Adrenal gland (tissue), 5 donors: Measurements from ENCODE around the gene COQ4.

Experiments used
- POLR2A ChIP-seq, 2 donors: fragments of 450-650 bp; IDR thresholded peaks; one replicate each; pipeline ENCODE4 v1.6.1; 2017; ENCODE audit warnings: antibody characterized with exemption in 2 of 2, mild to moderate bottlenecking in 2 of 2, moderate library complexity in 1 of 2
- TF ChIP-seq, protein P1 (sequence below), 6 experiments: fragments of 450-650 bp in 4 of 6; fragments of 200-600 bp in 2 of 6; sonication (generic) in 1 of 6; IDR thresholded peaks; 1 replicate in 5 of 6; 2 replicates in 1 of 6; pipeline versions ENCODE4 v1.5.1 to v1.8.0; 2016 to 2021; ENCODE audit warnings: antibody characterized with exemption in 6 of 6, mild to moderate bottlenecking in 2 of 6, moderate library complexity in 1 of 6
- donor health status: DM: no; HTN: no; CAD: no.

DNA sequence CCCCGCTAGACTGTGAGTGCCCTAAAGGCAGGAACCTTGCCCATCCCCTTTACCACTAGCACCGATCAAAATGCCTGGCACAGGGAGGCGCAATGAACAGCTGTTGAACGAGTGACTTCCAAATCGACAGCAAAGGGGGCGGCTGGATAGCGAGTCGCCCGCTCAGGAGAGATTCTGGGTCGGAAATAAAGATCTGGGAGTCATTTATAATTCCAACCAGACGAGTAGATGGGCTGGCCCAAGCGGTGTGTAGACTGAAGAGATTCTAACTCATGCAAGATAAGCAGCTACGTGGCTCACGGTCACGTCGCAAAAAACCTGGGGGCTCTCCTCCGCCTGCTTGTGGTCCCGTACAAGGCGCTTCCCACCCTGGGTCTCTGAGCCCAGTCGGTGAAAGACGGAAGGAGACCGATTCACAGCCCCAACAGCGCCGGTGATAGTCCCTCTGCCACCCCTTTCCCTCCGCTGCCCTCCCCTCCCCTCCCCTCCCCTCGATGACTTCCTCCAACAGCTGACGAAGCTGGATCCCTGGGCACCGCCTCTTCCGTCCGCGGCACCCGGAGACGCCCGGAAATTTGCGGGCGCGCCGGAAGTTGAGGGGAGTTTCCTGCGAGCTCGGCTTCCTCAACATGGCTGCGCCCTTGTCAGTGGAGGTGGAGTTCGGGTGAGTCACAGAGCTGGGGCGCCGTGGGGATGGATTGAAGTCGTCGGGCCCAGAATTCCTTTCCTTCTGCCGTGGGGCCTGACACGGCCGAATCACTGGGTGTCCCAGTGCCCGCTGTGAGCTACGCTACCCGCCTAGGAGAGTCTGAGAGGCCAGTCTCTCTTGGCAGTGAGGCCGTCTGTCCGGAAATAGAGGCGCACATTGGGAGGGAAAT is 48.4 kb downstream of the COQ4 start, which contains the start of gene URM1:
- TF ChIP-seq, protein P1, sequence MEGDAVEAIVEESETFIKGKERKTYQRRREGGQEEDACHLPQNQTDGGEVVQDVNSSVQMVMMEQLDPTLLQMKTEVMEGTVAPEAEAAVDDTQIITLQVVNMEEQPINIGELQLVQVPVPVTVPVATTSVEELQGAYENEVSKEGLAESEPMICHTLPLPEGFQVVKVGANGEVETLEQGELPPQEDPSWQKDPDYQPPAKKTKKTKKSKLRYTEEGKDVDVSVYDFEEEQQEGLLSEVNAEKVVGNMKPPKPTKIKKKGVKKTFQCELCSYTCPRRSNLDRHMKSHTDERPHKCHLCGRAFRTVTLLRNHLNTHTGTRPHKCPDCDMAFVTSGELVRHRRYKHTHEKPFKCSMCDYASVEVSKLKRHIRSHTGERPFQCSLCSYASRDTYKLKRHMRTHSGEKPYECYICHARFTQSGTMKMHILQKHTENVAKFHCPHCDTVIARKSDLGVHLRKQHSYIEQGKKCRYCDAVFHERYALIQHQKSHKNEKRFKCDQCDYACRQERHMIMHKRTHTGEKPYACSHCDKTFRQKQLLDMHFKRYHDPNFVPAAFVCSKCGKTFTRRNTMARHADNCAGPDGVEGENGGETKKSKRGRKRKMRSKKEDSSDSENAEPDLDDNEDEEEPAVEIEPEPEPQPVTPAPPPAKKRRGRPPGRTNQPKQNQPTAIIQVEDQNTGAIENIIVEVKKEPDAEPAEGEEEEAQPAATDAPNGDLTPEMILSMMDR (IDR thresholded peaks at IDR 0.05): no peak
- peak; percentile 80 to 87 for TF ChIP-seq POLR2A (IDR thresholded peaks at IDR 0.05)
